LNCAP (cell line): ENCODE measurements around the gene EPHA6.

Experiments used
- CTCF ChIP-seq: fragments of 450-650 bp; IDR thresholded peaks from 2 replicates; pipeline ENCODE4 v1.5.1; 2017; ENCODE audit warnings: mild to moderate bottlenecking

EPHA6 gene

GRCh38 chr3:97495896-97496295 lies 681.5 kb downstream of the EPHA6 start:
- TF ChIP-seq CTCF, result no peak

GRCh38 chr3:97497138-97497537 lies 682.7 kb downstream of the EPHA6 start:
- TF ChIP-seq CTCF, result no peak

GRCh38 chr3:97504463-97504862 lies 690.1 kb downstream of the EPHA6 start:
- TF ChIP-seq CTCF, result no peak

- TF ChIP-seq CTCF, result no peak
Observed at GRCh38 chr3:97510795-97511194, 696.4 kb downstream of the EPHA6 start.

GRCh38 chr3:97515076-97515475 lies 700.7 kb downstream of the EPHA6 start:
- TF ChIP-seq CTCF, result no peak

- TF ChIP-seq CTCF, result no peak
Observed at GRCh38 chr3:97530691-97531090, 716.3 kb downstream of the EPHA6 start.

GRCh38 chr3:97550408-97550807 lies 736.0 kb downstream of the EPHA6 start:
- TF ChIP-seq CTCF, result no peak

GRCh38 chr3:97552186-97552585 lies 737.8 kb downstream of the EPHA6 start:
- no peak for TF ChIP-seq CTCF
